HepG2 (cell line): ENCODE data around the gene PASK. TPM values are rescaled to one million over a fixed set of nuclear protein-coding genes. Genes with fewer than 3 reads are reported as not detected.

Source experiments
- BRCA1 ChIP-seq: sonication (generic); formaldehyde crosslinking; IDR thresholded peaks from 2 replicates; pipeline ENCODE4 v1.4.0; 2020; ENCODE audit warnings: missing genetic modification reagents
- CTCF ChIP-seq: sonication (generic); formaldehyde crosslinking; IDR thresholded peaks from 2 replicates; pipeline ENCODE4 v1.5.0; 2020; ENCODE audit warnings: mild to moderate bottlenecking, missing genetic modification reagents, moderate library complexity
- HNF1A ChIP-seq, 2 experiments: sonication (generic) in 1 of 2; formaldehyde crosslinking in 1 of 2; IDR thresholded peaks; 2 replicates each; pipeline versions ENCODE4 v1.4.0 to v1.6.1; 2016 to 2020; ENCODE audit warnings: borderline replicate concordance in 1 of 2, low read depth in 1 of 2, mild to moderate bottlenecking in 1 of 2, missing genetic modification reagents in 1 of 2
- LBX2 ChIP-seq: sonication (generic); formaldehyde crosslinking; IDR thresholded peaks from 2 replicates; pipeline ENCODE4 v1.5.0; 2020; ENCODE audit warnings: missing genetic modification reagents, mild to moderate bottlenecking, borderline replicate concordance
- NFKB2 ChIP-seq: sonication (generic); formaldehyde crosslinking; IDR thresholded peaks from 2 replicates; pipeline ENCODE4 v1.4.0; 2020; ENCODE audit warnings: missing genetic modification reagents, borderline replicate concordance
- PHF8 ChIP-seq: sonication (generic); formaldehyde crosslinking; IDR thresholded peaks from 2 replicates; pipeline ENCODE4 v1.5.0; 2020; ENCODE audit warnings: missing genetic modification reagents
- RERE ChIP-seq: IDR thresholded peaks from 2 replicates; pipeline ENCODE4 v1.6.1; 2016; ENCODE audit warnings: low read depth, missing genetic modification reagents, missing compliant biosample characterization
- RFX1 ChIP-seq: fragments of 450-650 bp; IDR thresholded peaks from 2 replicates; pipeline ENCODE4 v1.6.1; 2017
- SIN3A ChIP-seq: IDR thresholded peaks from 2 replicates; pipeline ENCODE4 v1.6.1; 2011; ENCODE audit warnings: low read depth, mild to moderate bottlenecking, control low read depth, low read length, borderline replicate concordance
- ZNF609 ChIP-seq: sonication (generic); formaldehyde crosslinking; IDR thresholded peaks from 2 replicates; pipeline ENCODE4 v1.4.0; 2020; ENCODE audit warnings: mild to moderate bottlenecking, missing genetic modification reagents, borderline replicate concordance
- polyA plus RNA-seq, 8 experiments: library from polyadenylated mRNA; depleted of rRNA in 3 of 8; stranded (reverse) in 7 of 8; unstranded in 1 of 8; fragments of >200 nt; fragmentation: Illumina TruSeq in 4 of 8; extraction: Trizol in 4 of 8; gene quantifications; 2 replicates each; pipeline versions ENCODE4 v1.2.1 to v1.2.3, GENCODE V29; 2011 to 2016; ENCODE audit warnings: low read depth in 4 of 8, missing spikeins in 1 of 8, mixed read lengths in 1 of 8; ENCODE audit not compliant: insufficient read depth in 1 of 8
- total RNA-seq, 5 experiments: library from RNA; depleted of rRNA; stranded (reverse); fragments of >200 nt; fragmentation: Illumina TruSeq; extraction: Trizol; gene quantifications; 2 replicates each; pipeline ENCODE4 v1.2.3, GENCODE V29; 2016; ENCODE audit warnings: low read depth in 1 of 5

PASK gene
- total and polyA plus RNA-seq, 2 of the 13 experiments (the other 11 are each of a cell fraction or from before 2014, with no cell fraction given): 6.9 to 17.0 TPM

- TF ChIP-seq CTCF (peak; percentile 55), SIN3A (peak; percentile 92; the same call in 1 of the 2 replicates), BRCA1 (peak; percentile 61; the same call in 1 of the 2 replicates), PHF8 (CRISPR knock-in tag) (peak; percentile 99), LBX2 (CRISPR knock-in tag) (peak; percentile 98), NFKB2 (CRISPR knock-in tag) (peak; percentile 98), RFX1 (no peak), HNF1A (IDR thresholded peaks at IDR 0.05; ENCODE audit: low read depth) (peak; percentile 6; the same call in 1 of the 2 replicates), HNF1A (CRISPR knock-in tag; IDR thresholded peaks at IDR 0.05; ENCODE audit: borderline replicate concordance) (peak; percentile 91), RERE (CRISPR knock-in tag) (peak; percentile 94), ZNF609 (peak; percentile 88)
These were observed 47.0 kb downstream of the PASK start, which contains the start of gene MTERF4 (continued) for GRCh38 chr2:241102239-241102803.
